NCI-H1092 (cell line): ENCODE measurements around the gene SAP130.

Experiments
- DNase-seq: peaks from one replicate; lab custom pipeline; 2025; lab: John Stamatoyannopoulos, UW

Gene SAP130

DNA sequence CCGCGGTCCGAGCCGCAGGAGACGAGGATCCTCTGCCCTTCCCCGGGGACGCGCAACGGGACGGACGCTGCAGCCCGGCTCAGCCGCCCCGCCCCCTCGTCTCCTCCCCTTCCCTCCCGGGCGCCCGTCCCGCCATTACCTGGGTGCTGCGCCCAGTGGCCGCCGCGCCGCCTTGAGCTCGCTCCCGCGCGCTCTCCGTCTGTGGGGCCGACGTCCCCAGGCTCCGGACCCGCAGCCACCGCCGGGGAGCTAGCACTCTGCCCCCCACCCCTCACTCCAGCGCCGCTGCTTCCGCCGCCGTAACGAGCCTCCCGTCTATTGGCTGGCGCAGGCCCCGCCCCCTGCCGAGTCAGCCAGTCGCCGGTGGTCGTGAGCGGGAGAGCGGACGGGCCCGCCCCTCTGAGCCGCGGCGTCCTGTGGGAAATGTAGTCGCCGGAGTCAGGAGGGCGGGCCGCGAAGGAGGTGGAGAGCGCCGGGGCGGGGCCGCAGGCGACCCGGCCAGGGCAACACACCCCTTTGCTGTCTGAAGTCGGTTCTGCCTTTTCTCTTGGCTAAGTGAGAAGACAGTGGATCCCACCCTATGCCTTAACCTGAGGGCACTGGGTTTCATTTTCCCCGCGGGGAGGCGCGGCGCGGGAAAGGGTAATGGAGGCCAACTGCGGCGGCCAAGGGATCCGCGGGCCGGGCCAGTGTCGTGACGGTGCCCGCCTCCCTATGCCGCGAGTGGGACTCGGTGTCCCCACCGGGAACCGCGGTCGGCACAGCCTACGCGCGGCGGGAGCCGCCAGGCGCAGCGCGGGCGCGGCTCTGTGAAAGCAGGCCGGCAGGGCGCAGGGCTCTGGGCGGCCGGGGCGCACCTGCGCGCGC, at the start of gene SAP130:
Gene SAP130 (minus strand): TSS at position 259 of the 867 bp plus-strand sequence. CDS start 1,767 bp downstream, outside the sequence.
- peak; percentile 84 for DNase-seq

DNA sequence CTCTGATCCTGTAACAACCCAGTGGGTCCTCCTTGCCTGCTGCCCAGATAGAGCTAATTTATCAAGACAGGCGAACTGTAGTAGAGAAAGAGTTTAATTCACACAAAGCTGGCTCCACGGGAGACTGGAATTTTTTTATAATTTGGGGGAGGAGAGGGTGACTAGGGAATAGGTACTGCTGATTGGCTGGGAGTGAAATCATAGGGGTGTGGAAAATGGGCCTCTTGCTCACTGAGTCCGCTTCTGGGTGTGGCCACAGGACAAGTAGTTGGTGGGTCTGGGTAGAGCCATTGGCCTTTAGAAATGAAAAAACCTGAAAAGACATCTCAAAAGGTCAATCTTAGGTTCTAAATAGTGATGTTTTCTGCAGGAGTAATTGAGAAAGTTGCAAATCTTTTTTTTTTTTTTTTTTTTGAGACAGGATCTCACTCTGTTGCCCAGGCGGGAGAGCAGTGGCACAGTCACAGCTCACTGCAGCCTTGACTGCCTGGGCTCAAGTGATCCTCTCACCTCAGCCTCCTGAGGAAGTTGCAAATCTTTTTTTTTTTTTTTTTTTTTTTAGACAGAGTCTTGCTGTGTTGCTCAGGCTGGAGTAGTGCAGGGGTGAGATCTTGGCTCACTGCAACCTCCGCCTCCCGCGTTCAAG, 48.7 kb upstream of the SAP130 start:
- no peak for DNase-seq

GRCh38 chr2:128073278-128073677, 45.4 kb upstream of the SAP130 start:
- no peak for DNase-seq

GRCh38 chr2:128069769-128070168, 41.9 kb upstream of the SAP130 start:
- DNase-seq: no peak

DNA sequence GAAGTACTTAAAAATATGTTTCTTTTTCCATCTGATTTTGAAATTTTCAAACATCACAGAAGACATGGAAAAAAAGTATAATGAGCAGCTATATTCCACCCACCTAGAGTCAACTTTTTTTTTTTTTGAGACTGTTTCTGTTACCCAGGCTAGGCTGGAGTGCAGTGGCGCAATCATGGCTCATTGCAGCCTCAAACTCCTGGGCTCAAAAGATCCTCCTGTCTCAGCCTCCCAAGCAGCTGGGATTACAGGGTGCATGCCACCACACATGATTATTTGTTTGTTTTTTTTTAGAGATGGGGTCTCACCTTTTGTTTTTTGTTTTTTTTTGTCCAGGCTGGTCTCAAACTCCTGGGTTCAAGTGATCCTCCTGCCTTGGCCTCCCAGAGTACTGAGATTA, 36.5 kb upstream of the SAP130 start:
- no peak for DNase-seq

DNA sequence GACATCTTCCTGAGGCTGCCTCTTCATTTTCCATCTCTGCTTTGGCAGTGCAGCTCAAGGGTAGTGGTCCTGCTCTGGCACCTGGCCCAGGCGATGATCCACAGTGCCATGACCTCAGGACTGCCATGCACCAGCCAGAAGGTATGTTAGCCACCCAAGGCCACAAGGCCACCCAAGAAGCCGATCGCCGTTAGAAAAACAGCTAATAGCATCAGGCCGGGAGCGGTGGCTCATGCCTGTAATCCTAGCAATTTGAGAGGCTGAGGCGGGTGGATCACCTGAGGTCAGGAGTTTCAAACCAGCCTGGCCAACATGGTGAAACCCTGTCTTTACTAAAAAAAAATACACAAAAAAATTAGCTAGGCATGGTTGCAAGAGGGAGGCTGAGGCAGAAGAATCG, 34.7 kb upstream of the SAP130 start:
- no peak for DNase-seq

- no peak for DNase-seq
Observed at GRCh38 chr2:128058114-128058513, 30.3 kb upstream of the SAP130 start.

- no peak for DNase-seq
Observed at GRCh38 chr2:128057334-128057733, 29.5 kb upstream of the SAP130 start.

DNA sequence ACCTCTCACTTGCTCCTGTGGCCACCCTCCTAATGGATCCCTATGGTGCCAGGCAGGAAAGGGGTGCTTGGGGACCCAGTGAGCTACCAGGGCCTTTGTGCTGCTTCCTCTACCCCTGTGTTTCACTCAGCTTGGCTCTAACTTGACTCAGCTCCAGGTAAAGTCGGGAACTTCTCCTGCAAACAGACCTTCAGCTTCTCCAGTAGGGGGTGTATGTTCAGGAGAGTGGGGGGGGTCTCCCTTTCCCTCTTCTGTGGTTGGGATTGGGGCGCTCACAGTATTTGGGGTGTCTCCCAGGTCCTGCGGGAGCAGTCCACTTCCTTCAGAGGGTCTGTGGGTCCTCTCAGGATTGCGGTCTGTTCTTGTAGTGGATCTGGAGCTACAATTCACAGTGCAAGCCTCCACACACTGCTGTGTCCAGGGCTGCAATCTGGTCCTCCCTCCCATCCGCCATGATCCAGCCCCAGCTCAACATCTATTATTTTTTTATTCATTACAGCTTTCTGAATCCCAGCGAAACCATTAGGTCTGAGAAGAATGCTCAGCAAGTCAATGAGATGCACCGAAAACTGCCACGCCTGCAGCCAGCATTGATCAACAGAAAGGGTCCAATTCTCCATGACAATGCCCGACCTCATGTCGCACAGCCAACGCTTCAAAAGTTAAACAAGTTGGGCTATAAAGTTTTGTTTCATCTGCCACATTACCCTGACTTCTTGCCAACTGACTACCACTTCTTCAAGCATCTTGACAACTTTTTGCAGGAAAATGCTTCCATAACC, 26.4 kb upstream of the SAP130 start:
- no peak for DNase-seq

DNA sequence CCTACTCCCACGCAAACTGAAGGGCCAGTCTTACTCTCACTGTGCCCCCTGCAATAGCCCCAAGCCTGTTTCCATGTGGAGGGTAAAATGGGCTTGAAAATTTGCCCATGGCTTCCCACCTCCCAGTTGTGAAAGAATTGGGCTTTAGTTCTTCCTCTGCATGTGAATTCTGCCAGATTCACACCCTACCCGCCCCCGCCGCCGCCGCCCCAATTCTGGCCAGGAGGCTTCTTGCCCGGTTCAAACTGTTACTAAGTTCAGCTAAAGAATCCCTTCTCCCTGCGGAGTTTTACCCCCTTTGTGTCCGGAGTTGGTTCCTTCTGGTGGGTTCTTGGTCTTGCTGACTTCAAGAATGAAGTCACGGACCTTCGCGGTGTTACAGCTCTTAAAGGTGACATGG, 25.5 kb upstream of the SAP130 start:
- no peak for DNase-seq

- DNase-seq: no peak
Observed at GRCh38 chr2:128043041-128043440, 15.2 kb upstream of the SAP130 start.

GRCh38 chr2:128041561-128041960, 13.7 kb upstream of the SAP130 start:
- no peak for DNase-seq

DNA sequence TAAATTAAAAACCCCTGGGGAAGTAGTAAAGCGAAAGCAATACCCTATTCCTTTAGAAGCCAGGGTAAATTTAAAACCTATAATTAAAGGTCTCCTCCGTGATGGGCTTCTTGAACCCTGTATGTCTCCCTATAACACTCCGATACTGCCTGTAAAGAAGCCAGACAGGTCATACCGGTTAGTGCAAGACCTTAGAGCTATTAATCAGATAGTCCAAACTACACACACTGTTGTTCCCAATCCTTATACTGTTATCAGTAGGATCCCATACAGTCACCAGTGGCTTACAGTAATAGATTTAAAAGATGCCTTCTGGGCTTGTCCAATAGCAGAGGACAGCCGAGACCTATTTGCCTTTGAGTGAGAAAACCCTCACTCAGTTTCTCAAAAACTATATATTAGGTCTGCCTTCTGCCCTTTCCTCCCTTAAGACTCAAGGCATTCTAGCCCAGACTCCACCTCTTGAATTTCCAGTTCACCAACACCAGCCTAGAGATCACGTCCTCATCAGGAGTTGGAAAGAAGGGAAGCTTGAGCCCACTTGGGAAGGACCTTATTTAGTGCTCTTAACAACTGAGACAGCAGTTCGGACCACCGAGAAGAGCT, 12.4 kb upstream of the SAP130 start:
- DNase-seq: no peak

DNA sequence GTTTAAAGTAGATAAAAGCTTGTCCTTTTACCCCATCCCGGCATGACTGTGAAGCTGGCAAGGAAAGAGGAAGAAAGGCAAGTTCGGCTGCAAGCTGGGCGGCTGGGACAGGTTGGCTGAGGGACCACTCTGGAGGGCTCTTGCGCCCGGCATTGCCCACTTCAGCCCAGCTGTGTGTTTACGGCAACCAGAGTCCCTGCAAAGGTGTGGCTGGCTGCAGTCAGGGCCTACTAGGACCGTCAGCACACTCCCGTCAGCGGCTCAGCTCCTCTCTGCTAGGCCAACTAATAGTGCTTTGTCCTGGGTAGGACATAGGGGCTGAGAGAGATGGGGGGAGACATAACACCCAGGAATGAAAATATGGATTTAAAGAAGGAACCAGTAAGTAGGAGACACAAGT, 11.7 kb upstream of the SAP130 start:
- DNase-seq: no peak

DNA sequence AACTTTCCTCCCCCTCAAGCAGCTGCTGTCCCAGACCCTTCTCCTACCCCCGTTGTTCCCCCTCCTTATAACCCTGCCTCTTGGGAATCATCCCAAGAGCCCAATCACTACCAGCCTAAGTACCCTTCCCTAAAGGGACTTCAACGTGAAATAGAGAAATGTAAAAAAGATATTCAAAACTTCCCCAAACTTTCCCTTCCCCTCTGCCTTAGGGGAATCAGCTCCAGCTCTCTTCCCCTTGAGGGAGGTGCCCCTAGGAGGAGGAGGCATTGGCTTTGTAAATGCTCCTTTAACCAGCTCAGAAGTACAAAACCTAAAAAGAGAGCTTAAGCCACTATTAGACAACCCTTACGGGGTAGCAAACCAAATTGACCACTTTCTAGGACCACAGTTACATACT, 10.6 kb upstream of the SAP130 start:
- no peak for DNase-seq

DNA sequence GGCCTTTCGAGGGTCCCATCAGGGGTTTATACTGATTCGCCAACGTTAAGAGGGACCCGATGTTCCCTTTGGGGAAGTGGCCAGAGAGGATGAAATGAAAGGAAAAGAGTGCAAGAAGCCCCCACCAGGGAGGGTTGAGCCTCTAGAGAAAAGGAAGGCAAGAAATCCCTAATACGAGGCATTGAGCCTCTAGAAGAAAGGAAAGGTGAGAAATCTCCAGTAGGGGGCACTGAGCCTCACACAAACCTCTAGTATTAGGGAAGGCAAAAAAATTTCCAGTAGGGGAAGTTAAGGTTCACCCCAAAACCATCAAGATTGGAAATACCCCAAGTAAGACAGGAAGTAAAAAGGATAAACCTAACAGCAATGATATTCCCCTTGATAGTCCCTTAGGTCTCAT, 9.8 kb upstream of the SAP130 start:
- DNase-seq: no peak

GRCh38 chr2:128036748-128037607, 9.1 kb upstream of the SAP130 start:
- no peak for DNase-seq

GRCh38 chr2:128032092-128032491, 4.2 kb upstream of the SAP130 start:
- no peak for DNase-seq

- DNase-seq: no peak
Observed at GRCh38 chr2:128028668-128029054, 802 bp upstream of the SAP130 start.

DNA sequence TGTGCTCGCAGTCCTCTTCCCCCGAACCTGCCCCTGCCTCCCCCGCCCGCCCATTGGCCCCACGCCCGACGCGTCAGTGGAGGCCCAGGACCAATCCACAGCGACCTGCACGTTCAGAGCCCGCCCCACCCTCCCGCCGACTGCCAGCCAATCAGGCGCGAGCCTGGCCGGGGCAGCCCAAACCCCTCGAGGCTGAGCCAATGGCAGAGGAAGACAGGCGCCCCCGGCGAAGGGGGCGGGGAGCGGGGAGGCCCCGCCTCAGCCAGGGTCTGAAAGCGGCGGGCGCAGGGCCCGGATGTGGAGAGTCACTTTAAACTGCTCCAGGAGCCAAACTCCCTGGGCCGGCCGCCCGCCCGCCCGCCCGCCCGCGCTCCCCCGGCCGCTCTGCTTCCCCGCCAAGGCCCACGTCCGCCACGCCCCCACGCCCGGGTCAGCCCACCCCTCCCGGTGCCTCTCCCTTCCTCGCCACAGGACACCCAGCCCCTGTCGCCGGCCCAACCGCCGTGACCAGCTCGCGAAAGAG, 520 bp downstream of the SAP130 start:
- peak; percentile 92 for DNase-seq
